Neural crest cell (in vitro differentiated cells): ENCODE measurements around the gene IFI6. TPM values are rescaled to one million over a fixed set of nuclear protein-coding genes. Genes with fewer than 3 reads are reported as not detected.

Source experiments
- DNase-seq: peaks from one replicate; pipeline ENCODE4 v3.0.0; 2021; ENCODE audit warnings: low read depth, mixed read lengths, low spot score
- H3K27ac Mint-ChIP-seq: one replicate; pipeline ENCODE4 v1.8.0; 2021; ENCODE audit warnings: mild to moderate bottlenecking, mixed read lengths; ENCODE audit not compliant: unreplicated experiment
- H3K27me3 Mint-ChIP-seq: 2 replicates; pipeline ENCODE4 v1.8.0; 2021; ENCODE audit warnings: low read depth, mild to moderate bottlenecking, mixed read lengths
- H3K36me3 Mint-ChIP-seq: 2 replicates; pipeline ENCODE4 v1.8.0; 2021; ENCODE audit warnings: low read depth, mild to moderate bottlenecking, mixed read lengths
- H3K4me1 Mint-ChIP-seq: 2 replicates; pipeline ENCODE4 v1.8.0; 2021; ENCODE audit warnings: mixed read lengths
- H3K4me3 Mint-ChIP-seq: one replicate; pipeline ENCODE4 v1.8.0; 2021; ENCODE audit warnings: mild to moderate bottlenecking, mixed read lengths
- H3K9me3 Mint-ChIP-seq: 2 replicates; pipeline ENCODE4 v1.8.0; 2021; ENCODE audit warnings: mixed read lengths
- CTCF ChIP-seq: fragments of 200-600 bp; sonication (generic); conservative IDR thresholded peaks from 2 replicates; pipeline ENCODE4 v1.5.0; 2021; ENCODE audit warnings: antibody characterized with exemption, mild to moderate bottlenecking
- total RNA-seq: library from RNA; stranded (reverse); gene quantifications from 2 replicates; pipeline ENCODE4 v1.2.1, GENCODE V29; 2021

The IFI6 gene
- total RNA-seq, 1 donor from 2014 or later = 15.2 TPM

- Mint-ChIP-seq H3K27ac (no peak overlapping the region), H3K9me3 (no peaks in the 10 kb centered on the region), H3K27me3 (peaks cover 15% of the 10 kb centered on the region), H3K36me3 (no peaks in the 10 kb centered on the region), H3K4me1 (peaks cover 20% of the 10 kb centered on the region), H3K4me3 (no peak overlapping the region)
- TF ChIP-seq CTCF = no peak
- no peak for DNase-seq
Observed at GRCh38 chr1:27638047-27638734, 33.8 kb downstream of the IFI6 start.

GRCh38 chr1:27635396-27636142 lies 36.4 kb downstream of the IFI6 start:
- peaks cover 19% of the 10 kb centered on the region for H3K27me3 Mint-ChIP-seq
- no peak for DNase-seq
- no peak for TF ChIP-seq CTCF
- no peak overlapping the region for H3K27ac Mint-ChIP-seq
- peaks cover 39% of the 10 kb centered on the region for H3K4me1 Mint-ChIP-seq
- H3K9me3 Mint-ChIP-seq = no peaks in the 10 kb centered on the region
- H3K36me3 Mint-ChIP-seq = no peaks in the 10 kb centered on the region
- peak overlapping the region; percentile 41 for H3K4me3 Mint-ChIP-seq

- peak within 1 kb of the TSS; percentile 41 for H3K4me3 Mint-ChIP-seq
- TF ChIP-seq CTCF = no peak
- H3K36me3 Mint-ChIP-seq = no peaks in the 10 kb centered on the region
- peaks cover 39% of the 10 kb centered on the region for H3K4me1 Mint-ChIP-seq
- peaks cover 19% of the 10 kb centered on the region for H3K27me3 Mint-ChIP-seq
- DNase-seq = no peak
- no peaks in the 10 kb centered on the region for H3K9me3 Mint-ChIP-seq
- no peak within 1 kb of the TSS for H3K27ac Mint-ChIP-seq
Observed at GRCh38 chr1:27634985-27635367, 37.0 kb downstream of the IFI6 start, which contains the start of gene FGR. Gene FGR (minus strand): TSS chr1:27635185. CDS start chr1:27623916, 11,269 bp downstream.

GRCh38 chr1:27634177-27634984 lies 37.6 kb downstream of the IFI6 start:
- Mint-ChIP-seq H3K4me3 (peak overlapping the region; percentile 19), H3K9me3 (no peaks in the 10 kb centered on the region), H3K36me3 (no peaks in the 10 kb centered on the region), H3K27ac (no peak overlapping the region), H3K4me1 (peaks cover 44% of the 10 kb centered on the region), H3K27me3 (peaks cover 19% of the 10 kb centered on the region)
- no peak for DNase-seq
- no peak for TF ChIP-seq CTCF

GRCh38 chr1:27633640-27634176 lies 38.3 kb downstream of the IFI6 start:
- no peak for DNase-seq
- H3K4me1 Mint-ChIP-seq = peaks cover 50% of the 10 kb centered on the region
- no peaks in the 10 kb centered on the region for H3K9me3 Mint-ChIP-seq
- H3K27ac Mint-ChIP-seq = peak overlapping the region; percentile 27
- H3K4me3 Mint-ChIP-seq = no peak overlapping the region
- H3K36me3 Mint-ChIP-seq = no peaks in the 10 kb centered on the region
- TF ChIP-seq CTCF = no peak
- peaks cover 19% of the 10 kb centered on the region for H3K27me3 Mint-ChIP-seq
